Immature natural killer cell (primary cell): Measurements from ENCODE around the gene MID1IP1. TPM values are rescaled to one million over a fixed set of nuclear protein-coding genes. Genes with fewer than 3 reads are reported as not detected.

Experiments
- polyA plus RNA-seq, 3 donors: library from polyadenylated mRNA; unstranded; fragments of 300-500 nt; fragmentation: Illumina TruSeq; gene quantifications; one replicate each; pipeline ENCODE4 v1.2.3, GENCODE V29; 2021

MID1IP1 gene
- polyA plus RNA-seq, 3 donors from 2014 or later: 5.7 to 9.7 (median 5.9) TPM

Other genes with a start within 250 kb of the MID1IP1 start
- gene TSPAN7, start 239.9 kb upstream of the MID1IP1 start, polyA plus RNA-seq: under 1 TPM in 2 of 3 donors, not detected in 1; 0.16 to 0.61 TPM